Stimulated activated CD8-positive, alpha-beta memory T cell treated with anti-CD3 and anti-CD28 coated beads, Interleukin-4, amount 100 ng/mL, for 24 hours (primary cell): ENCODE measurements around the gene ZBTB7C.
"Not testable (repeated sequence)": the region's sequence is repeated elsewhere in the genome, so short reads cannot be mapped to it uniquely, and the experiment has no call there.

Experiments used
- DNase-seq: peaks from one replicate; pipeline ENCODE4 v3.0.0-alpha.2; 2020; ENCODE audit warnings: low read depth

The ZBTB7C gene

DNA sequence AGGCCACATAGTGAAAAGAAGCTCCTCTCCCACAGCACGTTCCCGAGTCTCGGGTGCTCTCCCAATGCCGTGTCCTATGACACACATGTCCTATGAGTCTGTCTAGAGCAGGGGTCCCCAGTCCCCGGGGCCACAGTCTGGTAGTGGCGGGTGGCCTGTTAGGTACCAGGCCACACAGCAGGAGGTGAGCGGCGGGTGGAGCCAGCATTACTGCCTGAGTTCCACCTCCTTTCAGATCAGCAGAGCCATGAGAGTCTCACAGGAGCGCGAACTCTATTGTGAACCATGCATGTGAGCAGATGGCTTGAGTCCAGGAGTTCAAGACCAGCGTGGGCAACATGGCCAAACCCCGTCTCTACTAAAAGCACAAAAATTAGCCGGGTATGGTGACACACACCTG, 112.6 kb downstream of the ZBTB7C start:
- DNase-seq, result no peak

DNA sequence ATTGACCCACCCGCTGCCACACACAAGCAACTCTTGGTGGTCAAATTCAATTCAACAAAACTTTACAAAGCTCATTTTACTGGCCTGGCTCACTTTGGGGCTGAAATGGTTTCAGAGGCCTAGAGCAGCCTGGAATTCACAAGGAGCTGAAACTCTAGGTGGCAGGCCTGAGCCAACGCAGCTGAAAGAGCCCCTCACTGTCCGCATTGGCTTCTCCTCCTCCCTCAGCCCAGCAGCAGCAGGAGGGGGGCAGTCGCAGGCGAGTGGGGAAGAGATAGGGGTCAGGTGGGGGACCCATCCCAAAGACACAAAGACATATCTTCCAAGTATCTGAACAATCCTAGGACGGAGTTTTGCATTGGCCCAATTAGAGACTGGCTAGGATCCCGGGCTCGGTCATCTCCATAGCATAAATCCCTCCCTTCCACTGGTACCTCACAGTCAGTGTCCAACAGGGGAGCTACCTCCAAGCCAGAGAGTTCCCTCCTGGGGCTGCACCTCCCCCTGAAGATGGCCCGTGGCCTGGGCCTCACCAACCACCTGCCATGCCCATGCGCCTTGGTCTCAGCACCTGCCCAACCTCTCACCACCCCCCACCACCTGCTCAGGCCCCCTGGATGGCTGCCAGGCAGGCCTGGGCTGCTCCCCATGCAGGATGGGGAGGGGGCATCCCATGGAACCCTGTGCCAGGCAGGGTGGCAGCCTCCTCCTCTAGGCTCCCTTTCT, 113.4 kb downstream of the ZBTB7C start:
- no peak for DNase-seq

DNA sequence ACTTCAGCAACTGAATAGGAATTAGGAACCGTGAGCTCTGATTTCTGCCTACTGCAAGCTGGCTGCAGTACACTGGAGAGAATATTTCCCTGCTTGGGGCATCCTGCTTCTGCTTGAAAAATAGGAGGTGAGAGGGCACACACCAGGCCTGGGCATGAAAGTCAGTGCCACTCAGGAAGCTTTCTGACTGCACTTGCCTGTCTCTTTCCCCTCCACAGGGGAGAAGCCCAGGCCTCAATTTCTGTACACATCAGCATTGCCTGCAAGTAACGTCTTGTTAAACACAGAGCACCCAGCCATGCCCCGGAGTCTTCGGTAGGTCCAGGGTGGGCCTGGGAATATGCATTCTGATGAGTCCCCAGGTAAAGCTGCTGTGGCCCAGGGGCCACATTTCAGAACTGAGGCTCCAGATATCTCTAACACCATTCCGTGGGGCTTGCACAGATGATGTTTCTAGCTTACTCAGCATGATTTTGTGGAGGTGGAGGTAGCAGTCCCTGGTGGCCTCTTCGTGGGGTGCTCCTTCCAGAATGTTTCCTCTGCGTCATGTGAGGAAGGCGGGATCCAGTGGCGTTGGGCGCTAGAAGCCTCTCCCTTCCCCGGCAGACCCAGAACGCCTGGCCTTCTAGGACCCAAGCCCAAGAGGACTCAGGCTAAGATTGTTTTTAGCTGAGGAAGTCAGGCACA, 114.1 kb downstream of the ZBTB7C start:
- DNase-seq, result no peak

DNA sequence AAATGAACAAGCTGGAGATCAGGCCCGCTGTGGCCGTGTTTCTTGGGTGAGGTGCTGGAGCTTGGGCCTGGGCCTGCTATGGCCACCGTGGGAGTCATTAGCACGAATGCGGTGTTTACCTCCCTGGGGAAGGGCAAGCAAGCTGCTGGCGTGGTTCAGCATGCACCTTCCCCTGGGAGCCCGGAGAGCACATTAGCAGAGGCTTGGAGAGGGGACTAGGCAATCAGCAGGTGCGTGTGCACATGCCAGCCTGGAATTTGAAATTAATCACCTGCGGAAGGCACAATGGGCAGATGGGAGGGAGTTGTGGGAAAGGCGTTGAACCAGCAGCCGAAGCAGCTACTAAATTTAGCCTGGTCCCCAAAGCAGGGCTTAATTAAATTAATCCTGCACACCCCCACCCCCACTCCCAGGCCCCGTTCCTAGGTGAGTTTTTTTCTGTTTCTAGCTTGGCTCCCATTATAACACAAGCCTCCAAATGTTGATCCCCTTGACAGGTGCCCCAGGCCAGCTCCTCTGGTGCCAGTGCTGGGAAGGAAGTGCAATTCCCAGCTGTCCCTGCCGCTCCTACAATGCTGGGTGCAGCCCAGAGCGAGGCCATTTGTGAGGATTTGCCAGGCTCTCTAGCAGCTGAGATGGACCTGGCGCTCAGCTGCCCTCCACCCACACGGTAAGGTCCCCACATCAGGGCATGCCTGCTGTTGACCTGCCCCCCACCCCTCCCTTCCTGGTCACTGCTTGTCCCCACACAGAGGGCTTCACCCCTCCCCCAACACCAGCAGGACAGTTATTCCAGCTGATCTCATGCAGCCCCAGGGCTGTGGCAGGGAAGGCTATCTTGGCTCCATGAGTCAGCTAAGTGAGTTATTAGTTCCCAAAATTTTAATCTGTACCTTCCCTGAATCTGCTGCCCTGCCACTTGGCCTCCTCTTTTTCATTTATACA, 115.0 kb downstream of the ZBTB7C start:
- no peak for DNase-seq

DNA sequence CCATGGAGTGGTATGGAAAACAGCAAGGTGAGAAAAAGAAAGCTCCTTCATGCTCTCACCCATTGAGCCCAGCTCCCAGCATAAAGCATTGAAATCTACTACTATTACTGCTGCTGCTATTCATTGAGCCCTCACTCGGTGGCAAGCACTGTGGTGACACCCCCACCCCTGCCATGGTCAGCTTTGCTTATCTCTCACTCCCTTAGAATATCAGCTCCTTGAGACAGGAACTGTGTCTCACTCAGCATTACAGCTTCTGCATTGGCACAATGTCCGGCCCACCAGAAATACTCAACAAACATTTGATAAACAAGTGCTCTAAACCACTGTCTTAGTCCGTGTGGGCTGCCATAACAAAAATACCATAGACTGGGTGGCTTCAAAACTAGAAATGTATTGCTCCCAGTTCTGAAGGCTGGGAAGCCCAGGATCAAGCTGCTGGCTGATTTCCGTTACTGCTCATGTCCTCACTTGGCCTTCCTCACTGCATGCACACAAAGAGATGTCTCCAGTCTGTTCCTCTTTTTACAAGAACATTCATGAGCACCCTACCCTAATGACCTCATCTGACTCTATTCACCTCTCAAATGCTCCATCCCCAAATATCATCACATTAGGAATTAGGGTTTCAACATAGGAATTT, 116.3 kb downstream of the ZBTB7C start:
- DNase-seq, result no peak

DNA sequence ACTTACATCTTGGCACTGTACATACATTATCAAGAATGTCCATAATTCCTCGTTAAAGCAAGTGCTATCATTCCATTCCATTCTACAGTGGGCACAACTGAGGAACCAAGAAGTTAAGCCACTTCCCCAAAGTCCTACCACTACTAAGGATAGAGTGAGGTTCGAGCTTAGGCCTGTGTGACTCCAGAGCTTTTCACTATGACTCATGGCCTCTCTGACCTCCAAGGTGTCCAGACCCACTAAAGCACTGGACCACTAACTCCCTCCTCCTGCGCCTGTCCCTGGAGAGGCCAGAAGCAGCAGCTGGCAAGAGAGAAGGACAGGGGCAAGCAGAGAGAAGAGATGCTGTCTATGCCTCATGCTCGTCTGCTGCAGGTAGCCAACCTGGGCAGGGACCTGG, 117.0 kb downstream of the ZBTB7C start:
- no peak for DNase-seq

DNA sequence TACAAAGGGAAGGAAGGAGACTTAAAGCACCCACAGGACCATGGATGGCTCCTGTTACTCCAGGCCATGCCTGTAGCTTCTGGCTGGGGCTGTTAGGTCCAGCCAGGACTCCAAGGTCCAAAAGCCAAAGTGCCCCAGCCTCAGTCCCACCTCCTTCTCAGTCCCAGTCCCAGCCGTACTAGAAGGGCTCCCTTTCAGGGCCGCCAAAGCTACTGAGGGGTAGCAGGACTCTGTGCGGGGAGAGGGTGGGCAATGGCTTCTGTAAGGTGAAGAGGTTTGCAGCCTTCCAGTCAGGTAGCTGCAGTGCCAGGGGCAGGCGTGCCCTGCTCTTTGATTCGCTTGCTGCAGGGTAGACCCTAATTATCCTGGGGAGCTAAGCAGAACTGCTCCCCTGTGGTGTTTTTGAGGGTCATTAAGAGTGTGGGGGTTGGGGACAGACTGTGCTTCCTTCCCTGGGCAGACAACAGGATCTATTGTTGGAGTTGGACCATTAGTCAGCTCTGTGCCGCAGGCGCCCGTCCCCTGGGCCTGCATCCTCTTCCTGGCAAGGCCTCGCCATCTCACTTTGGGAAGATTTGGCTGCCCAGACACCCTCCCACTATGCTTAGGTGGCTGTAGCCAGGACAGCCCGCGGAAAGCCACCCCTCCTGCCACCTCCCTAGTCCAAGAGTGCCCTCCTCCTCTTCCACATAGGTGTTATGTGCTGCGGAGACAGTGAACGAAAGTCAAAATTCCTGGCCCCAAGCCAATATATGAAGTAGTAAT, 118.8 kb downstream of the ZBTB7C start:
- DNase-seq, result no peak

DNA sequence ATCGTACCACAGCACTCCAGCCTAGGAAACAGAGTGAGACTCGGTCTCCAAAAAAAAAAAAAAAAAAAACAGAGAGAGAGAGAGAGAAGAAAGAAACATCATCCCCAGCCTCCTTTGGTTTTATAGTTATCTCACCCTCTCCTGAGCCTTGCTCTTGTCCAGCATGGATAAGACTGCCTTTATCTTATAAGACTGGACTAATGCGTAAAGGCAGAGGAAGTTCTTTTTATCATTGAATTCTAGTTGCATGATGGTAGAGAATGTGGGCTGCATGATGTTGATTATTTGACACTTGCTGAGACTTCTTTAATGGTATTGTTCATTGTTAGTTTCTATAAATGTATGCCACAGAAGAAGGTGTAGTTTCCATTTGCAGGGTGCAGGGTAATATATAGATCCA, 124.4 kb downstream of the ZBTB7C start:
- no peak for DNase-seq

DNA sequence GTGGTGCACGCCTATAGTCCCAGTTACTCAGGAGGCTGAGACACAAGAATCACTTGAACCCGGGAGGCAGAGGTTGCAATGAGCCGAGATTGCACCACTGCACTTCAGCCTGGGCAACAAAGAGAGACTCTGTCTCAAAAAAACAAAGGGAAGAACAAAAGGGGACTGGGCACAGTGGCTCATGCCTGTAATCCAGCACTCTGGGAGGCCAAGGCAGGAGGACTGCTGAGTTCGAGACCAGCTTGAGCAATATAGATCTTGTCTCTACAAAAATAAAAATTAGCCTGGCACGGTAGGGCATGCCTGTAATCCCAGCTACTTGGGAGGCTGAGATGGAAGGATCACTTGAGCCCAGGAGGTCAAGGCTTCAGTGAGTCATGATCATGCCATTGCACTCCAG, 125.2 kb downstream of the ZBTB7C start:
- not testable (repeated sequence) for DNase-seq

DNA sequence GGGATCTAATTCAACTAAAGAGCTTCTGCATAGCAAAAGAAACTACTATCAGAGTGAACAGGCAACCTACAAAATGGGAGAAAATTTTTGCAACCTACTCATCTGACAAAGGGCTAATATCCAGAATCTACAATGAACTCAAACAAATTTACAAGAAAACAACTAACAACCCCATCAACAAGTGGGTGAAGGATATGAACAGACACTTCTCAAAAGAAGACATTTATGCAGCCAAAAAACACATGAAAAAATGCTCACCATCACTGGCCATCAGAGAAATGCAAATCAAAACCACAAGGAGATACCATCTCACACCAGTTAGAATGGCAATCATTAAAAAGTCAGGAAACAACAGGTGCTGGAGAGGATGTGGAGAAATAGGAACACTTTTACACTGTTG, 127.7 kb downstream of the ZBTB7C start:
- DNase-seq, result not testable (repeated sequence)

DNA sequence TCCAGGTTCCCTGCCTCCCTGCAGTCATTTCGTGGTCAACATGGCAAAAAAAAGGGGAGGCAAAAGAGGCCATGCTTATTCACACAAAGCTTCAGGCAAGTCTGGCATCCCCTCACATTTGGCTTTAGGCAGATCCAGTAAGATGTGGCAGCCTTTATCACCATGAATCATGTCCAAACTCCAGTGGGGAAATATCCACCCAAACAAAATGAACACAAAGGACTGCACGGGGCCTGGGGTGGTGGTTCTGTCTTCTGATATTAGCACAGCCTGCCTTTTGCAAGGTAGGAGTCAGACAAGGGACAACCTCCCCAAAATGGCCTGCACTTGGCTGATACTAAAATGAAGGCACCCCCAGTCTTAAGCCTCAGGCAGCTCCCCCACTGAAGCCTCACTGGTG, 129.9 kb downstream of the ZBTB7C start:
- no peak for DNase-seq

DNA sequence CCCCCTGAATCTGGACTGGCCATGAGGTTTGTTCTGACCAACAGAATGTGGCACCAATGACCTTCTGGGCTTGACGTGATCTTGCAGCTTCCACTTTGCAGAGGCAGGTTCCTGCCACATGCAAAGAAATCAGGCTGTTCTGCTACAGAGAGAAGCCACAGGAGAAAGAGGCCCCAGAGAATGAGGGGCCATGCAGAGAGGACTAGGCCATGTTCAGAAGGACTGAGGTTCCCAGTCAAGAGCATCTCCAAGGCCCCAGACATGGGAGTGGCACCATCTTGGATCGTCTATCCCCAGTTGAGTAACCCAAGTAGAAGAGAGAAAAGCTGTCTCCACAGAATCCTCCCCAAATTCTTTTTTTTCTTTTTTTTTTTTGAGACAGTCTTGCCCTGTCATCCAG, 131.1 kb downstream of the ZBTB7C start:
- DNase-seq, result no peak

DNA sequence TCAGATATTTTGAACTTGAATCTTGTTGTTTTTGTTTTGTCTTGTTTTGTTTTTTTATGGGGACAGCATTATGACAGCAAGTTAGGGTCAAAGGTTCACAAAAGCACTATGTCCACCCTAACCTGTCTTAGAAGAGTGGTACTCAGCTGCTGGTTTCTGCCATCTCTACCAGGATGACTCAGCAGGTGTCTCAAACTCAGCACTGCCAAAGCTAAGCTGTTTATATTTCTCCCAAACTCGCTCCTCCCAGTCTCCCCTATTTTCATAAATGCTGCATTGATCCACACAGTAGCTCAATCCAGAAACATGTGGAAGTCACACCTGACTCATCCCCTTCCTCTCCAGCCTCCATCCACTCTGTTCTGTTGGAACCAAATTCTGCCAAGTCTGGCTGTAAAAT, 134.9 kb downstream of the ZBTB7C start:
- DNase-seq, result no peak

DNA sequence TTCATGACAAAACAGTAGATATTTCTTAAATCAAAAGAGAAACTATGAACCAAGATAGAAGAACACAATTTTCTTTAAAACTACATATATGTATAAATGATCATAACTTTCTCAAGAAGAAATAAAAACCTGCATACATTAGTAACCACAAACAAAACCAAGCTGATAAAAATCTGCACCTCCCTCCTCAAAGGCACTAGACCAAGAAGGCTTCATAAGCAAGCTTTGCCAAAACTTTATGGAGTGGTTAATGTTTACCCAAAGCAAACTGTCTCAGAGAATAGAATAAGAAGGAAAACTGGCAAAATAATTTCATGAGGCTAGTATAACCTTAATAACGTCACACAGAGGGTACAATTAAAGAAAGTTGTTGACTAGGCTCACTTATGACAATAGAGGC, 138.3 kb downstream of the ZBTB7C start:
- no peak for DNase-seq

DNA sequence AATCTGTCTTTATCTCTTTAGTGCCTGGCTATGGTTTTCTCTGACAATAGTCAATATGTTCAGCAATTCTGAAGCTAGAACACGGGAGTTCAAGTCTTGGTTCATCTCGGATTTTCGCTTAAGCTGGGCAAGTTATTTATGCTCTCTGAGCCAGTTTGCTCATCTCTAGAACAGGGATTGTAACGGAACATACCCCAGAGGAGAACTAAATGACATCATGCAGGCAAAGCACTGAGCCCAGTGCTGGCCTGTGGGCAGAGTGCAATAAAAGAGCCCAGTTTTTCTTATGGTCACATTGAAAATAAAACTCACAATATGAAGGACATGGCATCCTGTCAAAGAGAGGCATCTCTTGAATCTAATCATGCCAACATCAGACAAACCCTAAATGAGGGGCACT, 143.9 kb downstream of the ZBTB7C start:
- no peak for DNase-seq

DNA sequence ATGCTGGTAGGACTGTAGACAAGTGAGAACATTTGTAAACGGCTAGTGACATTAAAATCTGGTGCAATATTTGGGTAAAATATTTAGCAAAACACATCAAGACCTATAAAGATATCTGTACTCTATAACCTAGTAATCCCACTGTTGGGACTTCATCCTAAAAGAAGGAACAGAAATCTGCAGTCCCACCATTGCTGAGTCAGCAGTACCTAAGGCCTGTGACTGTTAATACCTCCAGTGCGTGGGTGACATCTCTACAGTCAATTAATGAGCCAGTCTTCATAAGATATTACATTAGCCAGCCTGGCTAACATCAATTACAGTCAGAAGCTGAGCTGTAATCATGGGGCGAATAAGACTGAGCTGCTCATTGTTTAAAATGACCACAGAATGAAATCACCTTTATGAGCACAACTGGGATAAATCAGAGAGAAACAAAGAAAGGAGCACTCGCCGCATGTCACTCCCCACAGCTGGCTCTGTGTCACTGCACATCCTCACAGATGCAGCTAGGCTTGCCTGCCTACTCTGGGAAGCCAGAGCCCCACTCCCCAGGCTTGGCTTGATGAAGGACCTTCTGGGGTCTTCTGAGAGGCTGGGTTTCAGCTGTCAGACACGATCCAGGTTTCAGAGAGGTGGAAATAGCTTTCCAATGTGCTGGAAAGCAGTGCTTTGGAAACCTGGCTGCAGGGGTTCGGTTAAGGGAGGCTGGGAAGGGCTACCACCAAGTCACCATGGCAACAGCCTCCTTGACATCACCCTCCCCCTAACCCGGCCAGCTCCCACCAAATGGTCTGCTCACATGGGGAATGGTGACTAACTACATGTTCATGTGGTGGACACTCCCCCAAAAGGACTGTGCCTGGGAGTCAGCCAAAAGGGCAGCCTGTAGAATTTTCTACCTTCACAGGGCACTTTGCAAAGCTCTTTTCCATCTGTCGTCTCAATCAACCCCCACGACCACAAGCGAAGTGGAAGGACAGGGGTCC, 145.0 kb downstream of the ZBTB7C start:
- DNase-seq, result no peak

DNA sequence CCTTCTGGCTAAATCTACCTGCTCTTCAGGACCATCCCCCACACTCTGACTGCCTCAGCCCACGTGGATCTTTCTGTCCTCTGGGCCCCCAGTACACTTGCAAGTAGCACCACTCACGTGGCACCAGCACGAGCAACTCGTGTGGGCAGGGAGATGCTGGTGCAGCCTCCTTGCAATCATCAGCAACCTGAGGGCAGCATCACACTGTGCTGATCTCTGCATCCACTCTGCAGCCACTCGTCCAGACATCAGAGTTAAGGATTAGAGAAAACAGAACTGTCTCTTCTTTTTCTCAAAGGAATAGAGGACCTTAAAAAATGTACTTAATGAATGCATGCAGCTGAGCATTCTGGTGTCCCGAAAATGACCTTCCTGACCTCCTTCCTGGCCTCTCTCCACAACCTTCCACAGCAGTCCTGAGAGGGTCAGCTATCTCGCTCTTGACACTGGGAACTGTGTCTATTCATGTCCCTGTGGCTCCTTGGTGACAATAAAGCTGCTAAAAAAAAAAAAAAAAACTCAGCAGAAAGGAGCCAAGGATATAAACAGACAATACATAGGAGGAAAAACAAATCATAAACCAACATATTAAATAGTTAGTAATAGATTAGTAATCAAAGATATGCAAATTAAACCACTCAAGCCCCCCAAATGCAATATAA, 145.9 kb downstream of the ZBTB7C start:
- DNase-seq, result no peak

DNA sequence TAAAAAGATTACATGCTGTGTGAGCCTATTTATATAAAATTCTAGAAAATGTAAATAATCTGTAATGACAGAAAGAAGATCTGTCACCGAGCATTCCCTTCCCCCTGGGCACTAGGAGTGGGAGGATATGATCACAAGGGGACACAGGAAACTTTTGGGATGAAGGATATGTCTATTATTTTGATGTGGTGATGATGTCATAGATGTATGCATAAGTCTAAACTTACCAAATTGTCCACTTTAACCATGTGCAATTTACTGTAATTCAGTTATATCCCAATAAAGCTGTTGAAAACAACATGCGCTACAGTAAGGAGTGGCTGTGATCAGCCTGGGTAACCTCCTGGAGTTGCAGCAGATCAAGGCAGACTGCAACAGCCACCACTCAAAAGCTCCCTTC, 148.9 kb downstream of the ZBTB7C start:
- no peak for DNase-seq

DNA sequence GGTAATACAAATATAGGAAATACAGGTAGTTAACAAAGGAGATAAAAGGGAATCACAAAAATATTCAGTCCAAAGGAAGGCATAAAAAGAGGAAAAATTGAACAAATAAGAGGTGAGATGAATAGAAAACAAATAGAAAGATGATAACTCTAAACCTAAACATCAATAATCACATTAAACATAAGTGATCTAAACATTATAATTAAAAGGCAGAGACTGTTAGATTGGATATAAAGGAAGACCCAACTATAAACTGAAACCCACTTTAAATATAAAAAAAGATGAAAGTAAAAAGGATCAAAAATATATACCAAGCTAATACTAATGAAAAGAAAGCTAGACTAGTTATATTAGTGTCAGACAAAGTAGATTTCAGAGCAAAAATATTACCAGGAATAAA, 152.3 kb downstream of the ZBTB7C start:
- DNase-seq, result no peak
